ENCODE measurements around the gene EVA1A.

EVA1A gene

DNA sequence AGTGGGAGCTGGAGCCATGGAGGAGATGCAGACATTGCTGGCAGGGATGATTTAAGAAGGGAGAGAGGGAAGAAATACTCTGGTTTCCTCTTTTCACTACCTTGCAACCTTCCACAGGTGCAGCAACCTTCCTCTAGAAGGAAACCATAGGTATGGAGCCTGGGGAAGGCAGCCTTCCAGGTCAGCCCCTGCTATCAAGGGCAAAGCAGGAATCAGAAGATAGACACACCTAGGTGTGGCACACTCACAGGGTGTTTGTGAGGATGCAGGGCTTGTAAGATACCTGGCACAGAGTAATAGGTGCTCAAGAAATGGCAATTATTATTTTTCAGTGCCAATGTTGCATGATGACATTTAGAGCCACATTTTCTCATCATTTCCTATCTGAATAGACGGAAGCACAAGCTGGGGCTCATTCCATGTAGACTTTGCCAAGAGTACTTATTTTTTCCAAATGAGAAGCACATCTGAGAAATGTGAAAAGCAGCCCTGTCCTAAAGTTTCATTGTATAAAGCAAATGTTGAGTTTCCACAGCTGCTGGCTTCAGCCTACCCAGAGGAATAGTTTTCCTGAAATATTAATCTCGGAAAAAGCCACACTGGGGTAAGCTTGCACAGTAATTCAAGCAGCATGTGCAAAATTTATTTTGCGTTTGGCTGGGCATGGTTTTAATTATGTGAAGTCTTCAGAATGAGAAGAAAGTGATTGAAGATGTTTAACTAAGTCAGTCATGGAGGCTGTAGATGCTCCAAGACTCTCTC is 20.6 kb downstream of the EVA1A start:
- no peak for DNase-seq

GRCh38 chr2:75538521-75539490 is 21.9 kb downstream of the EVA1A start:
- no peak for DNase-seq

DNA sequence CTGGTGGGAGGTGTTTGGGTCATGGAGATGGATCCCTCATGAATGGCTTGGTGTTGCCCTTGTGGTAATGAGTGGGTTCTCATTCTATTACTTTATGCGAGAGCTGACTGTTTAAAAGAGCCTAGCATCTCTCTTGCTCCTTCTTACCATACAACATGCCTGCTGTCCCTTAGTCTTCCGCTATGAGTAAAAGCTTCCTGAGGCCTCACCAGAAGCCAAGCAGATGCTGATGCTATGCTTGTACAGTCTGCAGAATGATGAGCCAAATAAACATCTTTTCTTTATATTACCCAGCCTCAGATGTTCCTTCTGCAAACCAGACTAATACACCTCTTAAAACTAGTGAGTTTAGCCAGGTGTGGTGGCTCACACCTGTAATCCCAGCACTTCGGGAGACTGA is 23.1 kb downstream of the EVA1A start:
- no peak for DNase-seq

DNA sequence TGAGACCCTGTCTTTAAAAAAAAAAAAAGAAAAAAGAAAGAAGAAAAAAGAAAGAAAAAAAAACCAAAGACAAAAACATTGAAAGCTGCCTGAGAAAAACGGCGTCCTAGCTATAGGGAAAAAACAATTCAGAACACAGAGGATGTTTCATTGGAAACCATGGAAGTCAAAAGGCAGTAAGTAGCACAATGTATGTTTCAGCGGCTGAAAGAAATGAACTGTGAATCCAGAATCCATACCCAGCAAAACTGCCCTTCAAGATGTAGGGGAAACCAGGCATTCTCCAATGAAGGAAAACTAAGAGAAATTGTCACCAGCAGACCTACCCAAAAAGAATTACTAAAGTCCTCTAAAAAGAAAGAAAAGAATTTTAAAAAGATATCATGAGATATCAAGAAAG is 27.6 kb downstream of the EVA1A start:
- DNase-seq: no peak

DNA sequence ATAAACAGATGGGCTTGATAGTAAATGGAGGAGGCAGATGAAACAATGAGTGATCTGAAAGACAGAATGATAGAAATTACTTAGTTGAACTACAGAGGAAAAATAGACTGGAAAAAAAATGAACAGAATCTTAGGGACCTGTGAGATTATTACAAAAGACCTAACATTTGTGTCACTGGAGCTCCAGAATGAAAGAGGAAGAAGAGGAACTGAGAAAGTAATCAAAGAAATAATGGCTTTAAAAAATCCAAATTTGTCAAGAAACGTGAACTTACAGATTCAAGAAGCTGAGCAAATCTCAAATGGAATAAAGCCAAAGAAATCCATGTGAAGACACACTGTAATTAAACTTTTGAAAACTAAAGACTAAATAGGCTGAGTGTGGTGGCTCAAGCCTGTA is 28.3 kb downstream of the EVA1A start:
- DNase-seq: no peak

- no peak for DNase-seq
Measured at GRCh38 chr2:75528221-75528977, 32.3 kb downstream of the EVA1A start.

GRCh38 chr2:75527676-75528075 is 33.1 kb downstream of the EVA1A start:
- no peak for DNase-seq

- DNase-seq: no peak
Measured at GRCh38 chr2:75526842-75527241, 33.9 kb downstream of the EVA1A start.

DNA sequence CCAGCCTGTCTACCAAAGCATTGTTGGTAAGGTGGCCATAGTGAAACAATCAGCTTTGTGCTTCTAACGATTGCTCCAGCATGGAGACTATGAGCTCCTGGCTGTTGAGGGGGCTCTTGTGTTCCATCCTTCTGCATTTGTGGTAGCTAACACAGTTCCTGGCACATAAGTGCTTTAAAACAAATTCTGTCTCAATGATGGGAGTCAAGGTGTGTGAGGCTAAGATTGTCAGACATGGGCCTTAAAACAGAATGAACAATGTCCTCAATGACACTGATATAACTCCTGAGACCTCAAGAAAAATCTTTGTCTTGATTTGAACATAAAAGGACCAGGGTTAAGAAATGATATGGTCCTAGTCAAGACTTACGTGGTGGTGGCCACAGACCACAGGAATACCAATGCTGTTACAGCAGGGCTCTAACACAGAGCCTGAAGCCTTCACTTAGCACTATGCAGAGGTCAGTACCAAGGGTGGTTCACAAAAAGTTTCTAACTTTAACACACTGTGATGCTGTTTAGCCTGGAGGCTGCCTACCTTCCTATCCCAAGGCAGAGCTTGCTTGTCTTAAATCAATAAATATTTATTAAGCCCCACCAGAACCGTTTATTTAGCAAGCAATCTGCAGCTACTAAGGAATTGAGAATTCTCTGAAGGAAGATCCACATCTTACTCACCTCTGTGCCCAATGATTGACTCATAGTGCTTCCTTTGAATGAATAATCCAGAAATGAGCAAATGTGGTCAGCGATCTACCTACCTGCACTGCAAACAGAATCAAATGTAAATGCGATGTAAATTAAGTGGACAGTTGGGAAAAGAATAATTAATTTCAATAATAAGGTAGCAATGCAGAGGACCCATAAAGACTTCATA is 35.1 kb downstream of the EVA1A start:
- peak; percentile 6 for DNase-seq

GRCh38 chr2:75524276-75524911 is 36.3 kb downstream of the EVA1A start:
- DNase-seq: no peak

- DNase-seq: peak; percentile 4
Measured at GRCh38 chr2:75523313-75524275, 37.1 kb downstream of the EVA1A start.

- no peak for DNase-seq
Measured at GRCh38 chr2:75522543-75523312, 38.0 kb downstream of the EVA1A start.

DNA sequence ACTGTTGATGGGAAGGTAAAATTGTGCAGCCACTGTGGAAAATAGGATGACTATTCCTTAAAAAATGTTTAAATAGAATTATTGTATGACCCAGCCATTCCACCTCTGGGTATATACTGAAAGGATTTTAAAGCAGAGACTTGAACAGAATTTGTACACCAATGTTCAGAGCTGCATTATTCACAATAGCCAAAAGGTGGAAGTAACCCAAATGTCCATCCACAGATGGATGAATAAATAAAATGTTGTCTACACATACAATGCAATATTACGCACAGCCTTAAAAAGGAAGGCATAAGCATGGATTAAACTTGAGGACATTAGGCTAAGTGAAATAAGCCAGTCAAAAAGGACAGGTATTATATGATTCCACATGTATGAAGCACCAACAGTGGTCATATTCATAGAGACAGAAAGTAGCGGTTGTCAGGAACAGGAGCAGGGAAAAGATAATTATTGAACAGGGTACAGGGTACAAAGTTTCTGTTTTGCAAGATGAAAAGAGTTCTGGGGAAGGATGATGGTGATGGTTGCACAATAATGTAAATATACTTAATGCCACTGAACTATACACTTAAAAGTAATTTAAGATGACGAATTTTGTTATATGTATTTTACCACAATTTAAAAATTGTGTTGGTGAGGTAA is 39.4 kb downstream of the EVA1A start:
- no peak for DNase-seq

DNA sequence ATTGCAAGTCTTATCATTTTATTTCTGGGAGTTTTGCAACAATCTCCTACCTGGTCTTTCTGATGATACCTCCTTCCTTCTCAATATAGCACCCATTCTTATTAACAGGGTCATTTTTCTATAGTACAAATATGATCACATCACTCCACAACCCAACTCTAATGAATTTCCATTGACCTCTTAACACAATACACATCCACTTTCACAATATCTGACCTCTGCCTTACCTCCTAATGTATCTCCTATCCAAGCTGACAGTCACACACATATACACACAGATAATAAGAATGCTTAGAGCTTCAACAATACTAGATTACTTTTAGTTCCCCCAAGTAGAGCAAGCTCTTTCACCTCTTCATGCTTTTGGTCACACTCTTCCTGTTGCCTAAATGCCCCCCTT is 40.9 kb downstream of the EVA1A start:
- DNase-seq: no peak

GRCh38 chr2:75518638-75519465 is 41.9 kb downstream of the EVA1A start:
- DNase-seq: no peak

GRCh38 chr2:75517547-75518230 is 43.0 kb downstream of the EVA1A start:
- DNase-seq: no peak

Data from activated CD4-positive, alpha-beta T cell treated with anti-CD3 and anti-CD28 coated beads for 48 hours (primary cell).